Neural progenitor cell (in vitro differentiated cells): ENCODE results near the gene ACP5.

Experiments used
- EZH2phosphoT487 ChIP-seq: fragments of 200-600 bp; sonication (generic); IDR thresholded peaks from 2 replicates; pipeline ENCODE4 v1.6.1; 2017; ENCODE audit warnings: antibody characterized with exemption
- TF ChIP-seq, protein P1 (sequence below): fragments of 200-600 bp; sonication (generic); IDR thresholded peaks from 2 replicates; pipeline ENCODE4 v1.5.1; 2017; ENCODE audit warnings: antibody characterized with exemption, mild to moderate bottlenecking

DNA sequence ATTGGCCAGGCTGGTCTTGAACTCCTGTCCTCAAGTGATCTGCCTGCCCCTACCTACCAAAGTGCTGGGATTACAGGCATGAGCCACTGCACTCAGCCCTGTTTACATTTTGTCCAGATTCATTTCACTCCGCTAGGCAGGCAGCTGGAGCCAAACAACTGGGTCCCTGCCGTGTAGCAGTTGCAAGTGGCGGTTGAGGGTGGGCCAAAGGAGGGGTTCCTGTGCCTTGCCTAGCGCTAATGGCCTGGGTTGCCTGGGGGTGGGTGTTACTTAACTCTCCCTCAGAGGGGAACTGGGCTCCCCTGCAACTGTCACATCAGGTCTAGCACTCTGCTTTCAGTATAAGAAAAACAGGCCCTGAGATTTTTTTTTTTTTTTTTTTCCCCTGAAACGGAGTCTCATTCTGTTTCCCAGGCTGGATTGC, 7.4 kb downstream of the ACP5 start:
- TF ChIP-seq, protein P1, sequence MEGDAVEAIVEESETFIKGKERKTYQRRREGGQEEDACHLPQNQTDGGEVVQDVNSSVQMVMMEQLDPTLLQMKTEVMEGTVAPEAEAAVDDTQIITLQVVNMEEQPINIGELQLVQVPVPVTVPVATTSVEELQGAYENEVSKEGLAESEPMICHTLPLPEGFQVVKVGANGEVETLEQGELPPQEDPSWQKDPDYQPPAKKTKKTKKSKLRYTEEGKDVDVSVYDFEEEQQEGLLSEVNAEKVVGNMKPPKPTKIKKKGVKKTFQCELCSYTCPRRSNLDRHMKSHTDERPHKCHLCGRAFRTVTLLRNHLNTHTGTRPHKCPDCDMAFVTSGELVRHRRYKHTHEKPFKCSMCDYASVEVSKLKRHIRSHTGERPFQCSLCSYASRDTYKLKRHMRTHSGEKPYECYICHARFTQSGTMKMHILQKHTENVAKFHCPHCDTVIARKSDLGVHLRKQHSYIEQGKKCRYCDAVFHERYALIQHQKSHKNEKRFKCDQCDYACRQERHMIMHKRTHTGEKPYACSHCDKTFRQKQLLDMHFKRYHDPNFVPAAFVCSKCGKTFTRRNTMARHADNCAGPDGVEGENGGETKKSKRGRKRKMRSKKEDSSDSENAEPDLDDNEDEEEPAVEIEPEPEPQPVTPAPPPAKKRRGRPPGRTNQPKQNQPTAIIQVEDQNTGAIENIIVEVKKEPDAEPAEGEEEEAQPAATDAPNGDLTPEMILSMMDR: no peak
- no peak for TF ChIP-seq EZH2phosphoT487
